PC-3 (cell line): Measurements from ENCODE around the gene CALCOCO2.

Source experiments
- EZH2 ChIP-seq: fragments of 300-600 bp; sonication (generic); IDR thresholded peaks from one replicate; pipeline ENCODE4 v1.6.1; 2017; ENCODE audit warnings: antibody characterized with exemption, mild to moderate bottlenecking, low read length; ENCODE audit not compliant: unreplicated experiment
- EZH2phosphoT487 ChIP-seq: fragments of 300-600 bp; sonication (generic); IDR thresholded peaks from 2 replicates; pipeline ENCODE4 v1.6.1; 2018; ENCODE audit warnings: mild to moderate bottlenecking, antibody characterized with exemption, low read length, borderline replicate concordance
- TF ChIP-seq, protein P1 (sequence below): fragments of 300-600 bp; sonication (generic); conservative IDR thresholded peaks from 2 replicates; pipeline ENCODE4 v1.5.1; 2017; ENCODE audit warnings: antibody characterized with exemption, low read depth, mild to moderate bottlenecking, low read length

GRCh38 chr17:48790607-48791127, 40.2 kb upstream of the CALCOCO2 start:
- TF ChIP-seq, protein P1, sequence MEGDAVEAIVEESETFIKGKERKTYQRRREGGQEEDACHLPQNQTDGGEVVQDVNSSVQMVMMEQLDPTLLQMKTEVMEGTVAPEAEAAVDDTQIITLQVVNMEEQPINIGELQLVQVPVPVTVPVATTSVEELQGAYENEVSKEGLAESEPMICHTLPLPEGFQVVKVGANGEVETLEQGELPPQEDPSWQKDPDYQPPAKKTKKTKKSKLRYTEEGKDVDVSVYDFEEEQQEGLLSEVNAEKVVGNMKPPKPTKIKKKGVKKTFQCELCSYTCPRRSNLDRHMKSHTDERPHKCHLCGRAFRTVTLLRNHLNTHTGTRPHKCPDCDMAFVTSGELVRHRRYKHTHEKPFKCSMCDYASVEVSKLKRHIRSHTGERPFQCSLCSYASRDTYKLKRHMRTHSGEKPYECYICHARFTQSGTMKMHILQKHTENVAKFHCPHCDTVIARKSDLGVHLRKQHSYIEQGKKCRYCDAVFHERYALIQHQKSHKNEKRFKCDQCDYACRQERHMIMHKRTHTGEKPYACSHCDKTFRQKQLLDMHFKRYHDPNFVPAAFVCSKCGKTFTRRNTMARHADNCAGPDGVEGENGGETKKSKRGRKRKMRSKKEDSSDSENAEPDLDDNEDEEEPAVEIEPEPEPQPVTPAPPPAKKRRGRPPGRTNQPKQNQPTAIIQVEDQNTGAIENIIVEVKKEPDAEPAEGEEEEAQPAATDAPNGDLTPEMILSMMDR = no peak
- TF ChIP-seq EZH2 (no peak), EZH2phosphoT487 (no peak)
